Vagina (tissue), 2 donors: ENCODE data around the gene MYO7B.

Source experiments
- CTCF ChIP-seq, 3 experiments: fragments of 450-650 bp in 2 of 3; fragments of 200-600 bp in 1 of 3; sonication (generic) in 1 of 3; IDR thresholded peaks; one replicate each; pipeline ENCODE4 v1.5.1; 2017 to 2019; ENCODE audit warnings: antibody characterized with exemption in 3 of 3, mild to moderate bottlenecking in 2 of 3, moderate library complexity in 2 of 3
- POLR2A ChIP-seq, 2 donors: fragments of 450-650 bp; IDR thresholded peaks; one replicate each; pipeline ENCODE4 v1.6.1; 2017; ENCODE audit warnings: antibody characterized with exemption in 2 of 2, mild to moderate bottlenecking in 2 of 2, moderate library complexity in 2 of 2

DNA sequence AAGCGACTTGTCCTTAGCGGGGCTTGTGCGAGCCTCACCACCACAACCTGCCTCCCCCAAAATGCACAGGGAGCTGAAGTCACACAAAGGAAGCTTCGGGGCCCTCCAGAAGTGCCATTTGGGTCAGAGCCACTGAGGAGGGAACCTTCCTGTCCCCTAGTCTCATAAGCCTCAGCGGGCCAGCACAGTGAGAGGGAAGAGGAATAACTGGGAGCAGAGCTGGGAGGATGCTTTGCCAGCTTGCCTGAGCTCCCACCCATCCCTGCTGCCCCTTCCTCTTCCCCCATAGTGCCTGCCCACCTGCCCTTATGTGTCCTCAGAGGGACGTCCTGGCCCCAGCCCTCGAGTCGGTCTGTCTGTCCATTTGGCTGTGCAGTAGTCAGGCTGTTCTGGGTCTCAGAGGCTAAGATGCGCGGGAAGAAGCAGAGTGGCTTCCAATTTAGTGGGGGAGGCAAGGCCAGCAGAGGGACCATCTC, 58.7 kb downstream of the MYO7B start:
- TF ChIP-seq CTCF (IDR thresholded peaks at IDR 0.05) (no peak), POLR2A (IDR thresholded peaks at IDR 0.05) (no peak)
